Measurements from ENCODE around the gene ZNF224. TPM values are rescaled to one million over a fixed set of nuclear protein-coding genes. Genes with fewer than 3 reads are reported as not detected.

ZNF224 gene
- total and polyA plus RNA-seq, 2 of the 8 experiments (the other 6 are each of a cell fraction or from before 2014, with no cell fraction given), result 3.7 to 17.2 TPM

- H3K79me2 ChIP-seq (ENCODE audit: control insufficient read depth in 1 of 2, insufficient read depth in 2 of 2, low read length in 2 of 2), result peaks cover 0 to 14% of the 10 kb centered on the region in 2 experiments; a peak in 2 of 4 replicates
- H2BK15ac ChIP-seq (ENCODE audit: low read length), result no peak overlapping the region
- H3K36me3 ChIP-seq (ENCODE audit: control insufficient read depth in 2 of 4, insufficient read depth in 4 of 4, low read length in 3 of 4), result peaks cover 4 to 48% (median 23%) of the 10 kb centered on the region in 4 experiments; a peak in 7 of 8 replicates
- no peak overlapping the region for H4K5ac ChIP-seq (ENCODE audit: insufficient read length, low read depth, low read length)
- H2BK12ac ChIP-seq (ENCODE audit: low read depth, low read length), result no peak overlapping the region
- no peak overlapping the region for H3K4me2 ChIP-seq (ENCODE audit: insufficient read depth in 1 of 2, low read depth in 2 of 2, low read length in 2 of 2)
- no peak overlapping the region for H4K91ac ChIP-seq (replicated peaks; ENCODE audit: insufficient read length, low read length)
- H3K56ac ChIP-seq (replicated peaks; ENCODE audit: insufficient read length, low read depth, low read length), result no peak overlapping the region
- peaks cover 4% of the 10 kb centered on the region; the same call in 1 of the 2 replicates for H3K23me2 ChIP-seq (ENCODE audit: low read depth, low read length)
- H3K9ac ChIP-seq (replicated peaks in 1 of 4; ENCODE audit: extremely low read depth in 1 of 4, low read depth in 3 of 4, low read length in 3 of 4), result no peak overlapping the region
- CTCF ChIA-PET (ENCODE audit: partially characterized antibody), result no interaction called here
- FAIRE-seq (no peak), DNase-seq (ENCODE audit: low read depth in 1 of 2, low spot score in 2 of 2) (no peak)
- H3K4ac ChIP-seq (replicated peaks; ENCODE audit: insufficient read length, low read depth, low read length), result no peak overlapping the region
- H2BK5ac ChIP-seq (ENCODE audit: low read depth, low read length), result no peak overlapping the region
- TF ChIP-seq TCF12 (IDR thresholded peaks at IDR 0.05; ENCODE audit: low read depth, low read length), result no peak
- TF ChIP-seq GTF2F1 (IDR thresholded peaks at IDR 0.05; ENCODE audit: borderline replicate concordance, low read depth, low read length), result no peak
- no peak for TF ChIP-seq CHD2 (IDR thresholded peaks at IDR 0.05; ENCODE audit: low read length)
- TF ChIP-seq TEAD4 (IDR thresholded peaks at IDR 0.05; ENCODE audit: low read depth, low read length), result no peak
- no peak for TF ChIP-seq GABPA (IDR thresholded peaks at IDR 0.05; ENCODE audit: borderline replicate concordance, insufficient read depth, low read length)
- no peak for TF ChIP-seq JUN (IDR thresholded peaks at IDR 0.05; ENCODE audit: low read depth, low read length)
- H3K79me1 ChIP-seq (ENCODE audit: low read depth, low read length), result no peaks in the 10 kb centered on the region; the same call in 1 of the 2 replicates
- H2BK20ac ChIP-seq (ENCODE audit: low read length), result no peak overlapping the region
- H3K18ac ChIP-seq (ENCODE audit: extremely low read depth, low read length), result no peak overlapping the region
- no peak overlapping the region for H3K14ac ChIP-seq (ENCODE audit: insufficient read length)
- POLR2A ChIA-PET (ENCODE audit: partially characterized antibody), result no interaction called here
- H2AK5ac ChIP-seq (ENCODE audit: low read depth, low read length), result no peak overlapping the region
- no peaks in the 10 kb centered on the region for H4K20me1 ChIP-seq (replicated peaks in 1 of 2; ENCODE audit: control insufficient read depth in 1 of 2, insufficient read depth in 2 of 2, low read length in 2 of 2)
- no peak overlapping the region for H3K27ac ChIP-seq (ENCODE audit: low read depth, low read length)
- H3K23ac ChIP-seq (ENCODE audit: insufficient read length), result no peak overlapping the region
- no peak overlapping the region for H2BK120ac ChIP-seq (replicated peaks; ENCODE audit: low read depth, low read length)
- no peak overlapping the region for H4K8ac ChIP-seq (ENCODE audit: extremely low read depth, insufficient read depth, low read length)
- H3K9me3 ChIP-seq (ENCODE audit: insufficient read depth in 2 of 2, low read depth in 1 of 2, low read length in 1 of 2), result peaks cover 38% of the 10 kb centered on the region in 2 experiments
- H3K4me1 ChIP-seq (replicated peaks in 1 of 4; ENCODE audit: control insufficient read depth in 3 of 4, insufficient read depth in 4 of 4, low read length in 3 of 4), result no peaks in the 10 kb centered on the region
- no peaks in the 10 kb centered on the region for H3K27me3 ChIP-seq (replicated peaks in 1 of 4; ENCODE audit: control insufficient read depth in 3 of 4, extremely low read depth in 1 of 4, insufficient read depth in 3 of 4, low read length in 3 of 4)
- no peak overlapping the region for H3K4me3 ChIP-seq (ENCODE audit: extremely low read depth in 1 of 4, insufficient read depth in 2 of 4, low read depth in 3 of 4, low read length in 4 of 4)
- no peak overlapping the region for H2AFZ ChIP-seq (ENCODE audit: low read length)
Observed at GRCh38 chr19:44109458-44109857, 15.3 kb downstream of the ZNF224 start.

Measured in H1 (cell line).